Omental fat pad (tissue), 4 donors: Measurements from ENCODE around the gene P2RY10. TPM values are rescaled to one million over a fixed set of nuclear protein-coding genes. Genes with fewer than 3 reads are reported as not detected.
"Not testable (repeated sequence)": the region's sequence is repeated elsewhere in the genome, so short reads cannot be mapped to it uniquely, and the experiment has no call there.

Source experiments
- ATAC-seq: fragments of 150-250 bp; one replicate; pipeline ENCODE4 v1.9.1; 2016; ENCODE audit warnings: mild to moderate bottlenecking, moderate library complexity; ENCODE audit not compliant: low FRiP score
- DNase-seq: peaks from one replicate; pipeline ENCODE4 v3.0.0-alpha.2; 2019; ENCODE audit warnings: low spot score
- total RNA-seq, 4 donors: library from RNA; depleted of rRNA; stranded (reverse); fragments of >200 nt; gene quantifications; one replicate each; pipeline ENCODE4 v1.1.0, GENCODE V29; 2016
- TF ChIP-seq, protein P1 (sequence below), 3 donors: fragments of 450-650 bp; IDR thresholded peaks; one replicate each; pipeline ENCODE4 v1.5.1; 2016 to 2017; ENCODE audit warnings: antibody characterized with exemption in 3 of 3, mild to moderate bottlenecking in 3 of 3, moderate library complexity in 2 of 3

P2RY10 gene
- total RNA-seq, 4 donors from 2014 or later: 1.5 to 2.9 (median 1.9) TPM; not detected in 1

DNA sequence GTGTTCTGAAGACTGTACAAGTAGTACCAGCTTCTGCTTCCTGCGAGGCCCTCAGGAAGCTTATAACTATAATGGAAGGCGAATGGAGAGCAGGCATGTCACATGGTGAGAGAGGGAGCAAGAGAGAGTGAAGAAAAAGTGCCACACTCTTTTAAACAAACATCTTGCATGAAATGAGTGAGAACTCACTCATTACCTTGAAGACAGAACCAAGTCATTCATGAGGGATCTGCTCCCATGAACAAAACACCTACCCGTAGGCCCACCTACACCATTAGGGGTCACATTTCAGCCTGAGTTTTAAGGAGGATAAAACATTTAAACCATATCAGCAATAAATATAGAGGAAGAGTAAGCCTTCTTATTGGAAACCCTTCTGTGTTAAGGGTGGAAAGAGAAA, 19.4 kb downstream of the P2RY10 start:
- TF ChIP-seq, protein P1, sequence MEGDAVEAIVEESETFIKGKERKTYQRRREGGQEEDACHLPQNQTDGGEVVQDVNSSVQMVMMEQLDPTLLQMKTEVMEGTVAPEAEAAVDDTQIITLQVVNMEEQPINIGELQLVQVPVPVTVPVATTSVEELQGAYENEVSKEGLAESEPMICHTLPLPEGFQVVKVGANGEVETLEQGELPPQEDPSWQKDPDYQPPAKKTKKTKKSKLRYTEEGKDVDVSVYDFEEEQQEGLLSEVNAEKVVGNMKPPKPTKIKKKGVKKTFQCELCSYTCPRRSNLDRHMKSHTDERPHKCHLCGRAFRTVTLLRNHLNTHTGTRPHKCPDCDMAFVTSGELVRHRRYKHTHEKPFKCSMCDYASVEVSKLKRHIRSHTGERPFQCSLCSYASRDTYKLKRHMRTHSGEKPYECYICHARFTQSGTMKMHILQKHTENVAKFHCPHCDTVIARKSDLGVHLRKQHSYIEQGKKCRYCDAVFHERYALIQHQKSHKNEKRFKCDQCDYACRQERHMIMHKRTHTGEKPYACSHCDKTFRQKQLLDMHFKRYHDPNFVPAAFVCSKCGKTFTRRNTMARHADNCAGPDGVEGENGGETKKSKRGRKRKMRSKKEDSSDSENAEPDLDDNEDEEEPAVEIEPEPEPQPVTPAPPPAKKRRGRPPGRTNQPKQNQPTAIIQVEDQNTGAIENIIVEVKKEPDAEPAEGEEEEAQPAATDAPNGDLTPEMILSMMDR (IDR thresholded peaks at IDR 0.05): no peak
- no peak for ATAC-seq
- DNase-seq: no peak

DNA sequence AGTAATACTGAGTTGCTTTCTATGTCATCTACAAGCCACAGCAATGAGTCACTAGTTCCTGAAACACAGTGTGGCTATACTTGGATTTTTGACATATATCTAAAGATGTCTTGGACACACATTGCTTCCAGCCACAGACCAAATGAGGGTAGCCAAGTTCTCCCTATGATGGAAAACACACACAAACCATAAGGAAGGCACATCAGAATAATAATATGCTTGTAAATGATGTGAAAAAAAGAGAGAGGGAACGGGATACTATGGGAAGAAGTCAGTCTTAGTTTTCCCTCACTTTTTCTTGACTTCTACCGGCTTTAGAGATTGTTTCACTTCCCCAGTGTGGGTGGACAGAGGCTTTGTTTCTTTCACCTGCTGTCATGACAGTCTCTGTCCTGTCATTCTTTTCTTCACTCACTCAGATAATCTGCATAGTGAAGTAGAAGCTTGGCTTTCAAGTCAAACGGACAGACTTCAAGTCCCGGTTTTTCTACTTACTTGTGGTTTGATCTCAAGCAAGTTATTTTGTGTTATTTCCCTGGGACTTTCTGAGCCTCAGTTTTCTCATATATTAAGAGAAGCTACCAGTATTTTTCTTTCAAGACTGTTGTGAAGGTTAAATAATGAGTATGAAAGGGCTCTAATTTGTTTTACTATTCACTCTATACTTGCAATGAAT, 34.7 kb downstream of the P2RY10 start:
- no peak for DNase-seq
- ATAC-seq: no peak
- TF ChIP-seq, protein P1 (IDR thresholded peaks at IDR 0.05): no peak

DNA sequence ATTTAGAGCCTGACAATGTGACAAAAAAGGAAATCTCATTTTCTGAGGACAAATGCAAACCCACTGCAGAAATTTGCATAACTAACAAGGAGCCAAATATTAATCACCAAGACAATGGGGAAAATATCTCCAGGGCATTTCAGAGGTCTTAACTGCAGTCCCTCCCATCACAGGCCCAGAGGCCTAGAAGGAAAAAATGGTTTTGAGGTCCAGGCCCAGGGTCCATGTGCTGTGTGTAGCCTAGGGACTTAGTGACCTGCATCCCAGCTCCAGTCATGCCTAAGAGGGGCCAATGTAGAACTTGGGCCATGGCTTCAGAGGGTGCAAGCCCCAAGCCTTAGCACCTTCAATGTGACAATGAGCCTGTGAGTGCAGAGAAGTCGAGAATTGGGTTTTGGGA, 44.2 kb downstream of the P2RY10 start:
- TF ChIP-seq, protein P1 (IDR thresholded peaks at IDR 0.05): no peak
- no peak for DNase-seq
- ATAC-seq: no peak

DNA sequence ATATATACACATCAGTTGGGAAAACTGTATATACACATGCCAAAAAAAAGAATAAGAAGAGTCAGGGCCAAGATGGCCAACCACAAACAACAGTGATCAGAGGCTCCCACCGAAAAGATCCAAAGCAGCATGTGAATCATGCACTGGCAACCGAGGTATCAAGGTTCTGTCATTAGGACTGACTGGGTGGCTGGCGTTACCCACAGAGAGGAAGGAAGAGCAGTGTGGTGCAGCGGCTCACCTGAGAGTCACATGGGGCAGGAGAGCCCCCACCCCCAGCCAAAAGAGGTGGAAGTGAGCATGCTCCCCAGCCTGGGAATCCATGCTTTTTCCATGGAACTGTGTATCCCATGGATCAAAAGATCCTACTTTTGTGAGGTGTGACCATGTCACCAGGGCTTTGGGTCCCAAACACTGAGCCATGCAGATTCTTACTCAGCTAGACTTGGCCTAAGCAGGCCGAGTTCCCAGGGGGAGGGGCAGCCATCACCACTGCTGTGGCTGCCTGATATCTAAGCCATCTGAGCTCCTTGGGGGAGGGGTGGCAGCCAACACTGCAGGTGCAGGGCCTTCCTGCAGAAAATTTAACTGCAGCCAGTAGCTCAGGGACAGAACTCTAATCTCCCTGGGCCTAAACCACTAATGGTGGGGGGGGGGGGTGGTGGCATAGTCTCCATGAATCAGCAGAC, 52.8 kb downstream of the P2RY10 start:
- TF ChIP-seq, protein P1 (IDR thresholded peaks at IDR 0.05): no peak
- ATAC-seq (no peak), DNase-seq (no peak)

DNA sequence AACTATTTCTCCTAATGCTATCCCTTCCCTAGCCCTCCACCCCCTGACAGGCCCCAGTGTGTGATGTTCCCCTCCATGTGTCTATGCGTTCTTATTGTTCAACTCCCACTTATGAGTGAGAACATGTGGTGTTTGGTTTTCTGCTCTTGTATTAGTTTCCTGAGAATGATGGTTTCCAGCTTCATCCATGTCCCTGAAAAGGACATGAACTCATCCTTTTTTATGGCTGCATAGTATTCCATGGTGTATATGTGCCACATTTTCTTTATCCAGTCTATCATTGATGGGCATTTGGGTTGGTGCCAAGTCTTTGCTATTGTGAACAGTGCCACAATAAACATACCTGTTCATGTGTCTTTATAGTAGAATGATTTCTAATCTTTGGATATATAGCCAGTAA, 62.3 kb downstream of the P2RY10 start:
- ATAC-seq, DNase-seq: not testable (repeated sequence)

Other genes starting within 250 kb of the P2RY10 start
- gene LPAR4, start 197.7 kb upstream of the P2RY10 start, total RNA-seq: 1 to 10 TPM in 1 of 4 donors, under 1 TPM in 2, not detected in 1; 0.24 to 1.6 (median 0.56) TPM
- gene GPR174, start 199.3 kb downstream of the P2RY10 start, total RNA-seq: 1 to 10 TPM in 3 of 4 donors, under 1 TPM in 1; 0.46 to 1.9 (median 1.2) TPM